NOMO-1 (cell line): ENCODE measurements around the gene NCOA7.
"Not testable (repeated sequence)": the region's sequence is repeated elsewhere in the genome, so short reads cannot be mapped to it uniquely, and the experiment has no call there.

Source experiments
- DNase-seq, 2 experiments: peaks; one replicate each; lab custom pipeline; 2025; ENCODE audit not compliant: unreplicated experiment in 2 of 2; lab: John Stamatoyannopoulos, UW

NCOA7 gene

DNA sequence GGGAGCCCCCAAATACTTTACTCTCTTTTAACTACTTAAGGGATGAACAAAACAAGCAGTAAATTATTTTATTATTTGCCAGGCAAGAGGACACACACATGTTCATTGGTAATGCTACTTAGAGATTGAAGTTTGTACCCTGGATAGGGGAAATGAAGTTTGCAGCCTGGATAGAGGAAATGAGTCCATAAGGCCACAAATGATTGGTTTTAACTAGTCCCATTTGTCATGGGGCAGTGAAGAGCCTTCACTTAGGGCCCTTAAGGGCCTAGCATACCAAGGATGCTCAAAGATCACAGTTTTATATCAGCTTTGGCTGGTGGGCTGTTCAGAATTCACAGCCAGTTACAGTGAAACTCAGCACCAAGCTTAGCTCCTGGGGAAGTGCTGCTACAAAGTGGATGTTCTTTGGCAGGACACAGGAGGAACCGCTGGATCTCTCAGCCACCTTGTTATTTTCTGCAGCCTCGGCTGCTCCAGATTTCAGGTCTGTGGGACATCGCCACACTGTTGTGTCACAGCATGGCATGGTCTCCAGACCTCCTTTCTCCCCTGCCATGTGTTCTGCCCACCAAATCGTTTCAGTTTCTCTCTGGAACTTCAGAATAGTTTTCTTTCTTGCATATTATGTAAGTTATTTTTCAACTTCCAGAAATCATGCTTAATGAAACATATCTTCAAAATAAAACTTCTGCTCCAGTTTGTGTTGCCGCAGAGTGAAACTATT, 41.8 kb downstream of the NCOA7 start:
- peak in 1 of 2 experiments; percentile 18 for DNase-seq

- no peak for DNase-seq
Measured at GRCh38 chr6:125834348-125834747, 43.6 kb downstream of the NCOA7 start.

DNA sequence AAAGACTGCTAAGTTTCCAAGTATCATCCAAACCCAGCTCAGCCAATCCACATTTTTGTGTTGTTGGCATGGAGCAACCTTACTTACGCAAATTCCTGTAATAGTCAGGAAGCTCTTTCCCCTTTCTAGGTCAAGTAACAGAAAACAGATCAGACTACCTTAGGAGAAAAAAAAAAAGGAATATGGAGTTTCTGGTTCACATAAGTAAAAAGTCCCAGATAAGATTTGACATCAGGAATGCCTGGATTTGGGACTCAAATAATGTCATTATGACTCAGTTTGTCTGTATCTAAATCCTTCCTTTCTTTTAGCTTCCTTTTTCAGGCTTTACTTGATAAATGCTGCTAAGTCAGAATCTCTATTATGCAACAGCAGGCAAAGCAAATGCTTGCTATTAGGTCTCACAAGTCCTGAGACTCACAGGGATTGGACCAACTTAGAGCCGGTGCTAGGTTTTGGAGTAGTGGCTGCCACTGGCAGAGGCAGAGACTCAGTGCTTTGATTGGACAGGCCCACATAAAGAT, 44.5 kb downstream of the NCOA7 start:
- DNase-seq = peak in 1 of 2 experiments; percentile 58

DNA sequence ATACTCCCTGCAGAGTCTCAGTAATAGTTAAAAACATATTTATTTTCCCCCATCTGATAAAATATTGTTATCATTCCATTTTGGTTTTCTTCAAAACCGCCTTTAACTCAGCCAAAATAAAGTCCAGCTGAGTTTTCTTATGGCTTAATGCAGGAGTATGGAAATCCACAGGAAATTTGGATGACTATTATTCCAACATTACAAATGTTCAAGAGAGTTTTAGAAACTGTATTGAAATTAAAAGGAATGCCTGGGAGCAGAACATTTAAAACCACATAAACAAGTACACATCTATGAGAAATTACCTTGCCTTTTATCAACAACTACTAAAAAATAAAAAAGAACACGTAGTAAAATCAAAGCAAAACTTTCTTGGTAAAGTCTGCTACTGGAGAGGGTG, 45.7 kb downstream of the NCOA7 start:
- no peak for DNase-seq

GRCh38 chr6:125839471-125839870, 48.7 kb downstream of the NCOA7 start:
- no peak for DNase-seq

DNA sequence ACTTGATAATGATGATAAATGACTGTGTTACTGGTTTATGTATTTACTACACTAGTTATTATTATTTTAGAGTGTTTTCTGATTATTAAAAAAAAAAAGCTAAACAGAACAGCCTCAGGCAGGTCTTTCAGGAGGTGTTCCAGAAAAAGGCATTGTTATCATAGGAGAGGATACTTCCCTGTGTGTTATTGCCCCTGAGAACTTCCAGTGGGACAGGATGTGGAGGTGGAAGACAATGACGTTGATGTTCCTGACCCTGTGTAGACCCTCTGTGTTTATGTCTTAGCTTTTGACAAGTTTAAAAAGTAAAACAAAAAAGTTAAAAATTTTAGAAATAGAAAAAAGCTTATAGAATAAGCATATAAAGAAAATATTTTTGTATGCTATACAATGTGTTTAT, 49.1 kb downstream of the NCOA7 start:
- DNase-seq = no peak

GRCh38 chr6:125841356-125842090, 50.8 kb downstream of the NCOA7 start:
- no peak for DNase-seq

GRCh38 chr6:125842091-125842626, 51.4 kb downstream of the NCOA7 start:
- no peak for DNase-seq

DNA sequence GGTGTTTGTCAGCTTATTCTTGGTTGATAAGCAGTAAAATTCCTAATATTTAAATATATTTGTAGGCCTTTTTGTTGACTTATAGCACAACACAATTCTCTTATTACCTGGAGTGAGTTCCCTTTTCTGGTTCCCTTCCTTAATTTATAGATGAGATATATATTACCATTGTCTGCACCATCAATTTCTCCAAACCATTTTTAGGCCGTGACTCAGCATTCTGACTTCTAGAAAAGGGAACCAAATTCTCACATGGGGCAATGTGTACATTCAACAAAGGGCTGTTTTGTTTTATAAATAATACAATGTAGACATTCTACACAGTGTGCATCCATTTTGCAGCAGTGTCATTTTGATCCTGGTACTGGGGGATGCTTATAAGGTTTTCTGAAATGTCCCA, 52.8 kb downstream of the NCOA7 start:
- peak; percentile 65 to 91 for DNase-seq

DNA sequence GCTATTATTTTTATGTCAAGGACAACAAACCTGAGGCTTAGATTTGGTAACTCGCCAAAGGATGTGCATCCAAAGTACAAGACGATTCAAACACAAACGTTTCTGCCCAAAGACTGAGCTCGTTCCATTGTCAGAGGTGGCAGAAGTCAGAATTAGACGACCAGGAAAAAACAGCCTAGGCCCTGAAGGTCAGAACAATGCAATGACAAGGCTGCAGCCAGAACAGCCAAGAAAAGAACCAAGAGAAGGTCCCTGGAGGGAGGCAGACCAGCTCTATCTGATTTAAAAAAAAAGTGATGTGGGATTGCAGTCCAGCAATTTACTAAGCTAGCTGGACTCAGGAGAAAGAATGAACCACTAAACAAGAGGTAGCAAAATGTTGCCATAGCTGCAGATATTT, 54.2 kb downstream of the NCOA7 start:
- DNase-seq = no peak

GRCh38 chr6:125846292-125847024, 55.7 kb downstream of the NCOA7 start:
- DNase-seq = no peak

GRCh38 chr6:125848286-125848685, 57.5 kb downstream of the NCOA7 start:
- DNase-seq = not testable (repeated sequence)

GRCh38 chr6:125850361-125850760, 59.6 kb downstream of the NCOA7 start:
- DNase-seq = no peak

DNA sequence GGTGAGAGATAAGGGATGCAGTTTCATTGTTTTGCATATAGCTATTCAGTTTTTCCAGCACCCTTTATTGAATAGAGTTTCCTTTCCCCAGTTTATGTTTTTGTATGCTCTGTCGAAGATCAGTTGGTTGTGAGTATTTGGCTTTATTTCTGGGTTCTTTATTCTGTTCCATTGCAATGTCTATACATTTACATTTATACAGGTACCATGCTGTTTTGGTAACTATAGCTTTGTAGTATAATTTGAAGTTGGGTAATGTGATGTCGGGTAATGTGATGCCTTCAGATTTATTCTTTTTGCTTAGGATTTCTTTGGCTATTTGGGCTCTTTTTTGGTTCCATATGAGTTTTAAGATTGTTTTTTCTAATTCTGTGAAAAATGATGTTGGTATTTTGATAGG, 61.8 kb downstream of the NCOA7 start:
- no peak for DNase-seq

DNA sequence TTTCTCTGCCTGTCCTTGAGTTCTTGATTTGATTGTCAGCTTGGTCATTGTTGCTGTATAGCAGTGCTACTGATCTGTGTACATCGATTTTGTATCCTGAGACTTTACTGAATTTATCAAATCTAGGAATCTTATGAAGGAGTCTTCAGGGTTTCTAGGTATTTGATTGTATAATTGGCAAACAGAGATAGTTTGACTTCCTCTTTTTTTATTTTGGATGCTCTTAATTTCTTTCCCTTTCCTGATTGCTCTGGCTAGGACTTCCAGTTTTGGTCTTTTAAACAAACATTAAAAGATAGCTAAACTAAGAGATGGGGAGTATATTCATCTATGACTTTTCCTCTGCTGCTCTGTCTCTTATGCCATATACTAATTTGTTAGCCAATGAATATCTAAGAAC, 62.4 kb downstream of the NCOA7 start:
- DNase-seq = no peak

DNA sequence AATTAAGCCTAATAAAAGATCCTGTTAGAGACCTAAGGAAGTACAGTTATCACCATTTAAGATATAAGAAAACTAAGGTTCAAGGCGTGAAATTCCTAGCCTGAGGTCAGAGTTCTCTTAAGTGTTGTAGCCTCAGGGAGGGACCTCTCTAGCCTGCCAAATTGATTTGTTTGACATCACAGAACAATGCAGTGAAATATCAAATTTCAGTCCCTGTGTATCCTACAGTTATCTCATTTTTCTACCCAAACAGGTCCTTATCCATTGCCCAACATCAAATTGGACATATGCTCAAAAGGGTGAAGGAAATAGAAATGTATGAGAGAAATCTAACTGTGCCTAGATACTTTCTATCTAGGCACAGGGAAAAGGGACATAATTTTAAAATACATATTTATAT, 63.0 kb downstream of the NCOA7 start:
- DNase-seq = no peak

DNA sequence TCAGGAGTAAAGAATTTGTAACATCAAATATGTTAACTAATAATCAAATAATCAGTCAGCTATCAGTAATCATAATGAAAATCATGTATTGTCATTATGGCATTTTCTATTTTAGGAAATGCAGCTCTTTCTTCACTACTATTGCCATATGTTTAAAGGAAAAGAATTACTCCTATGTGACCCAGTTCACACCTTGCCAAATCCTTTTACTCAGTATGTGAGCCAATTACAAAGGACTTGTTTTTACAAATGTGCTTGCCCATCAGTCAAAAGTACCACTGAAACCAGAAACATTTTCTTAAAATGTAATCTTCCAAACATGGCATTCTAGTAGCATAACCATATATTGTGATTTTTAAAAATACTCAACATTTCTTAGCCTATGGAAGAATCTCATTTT, 63.6 kb downstream of the NCOA7 start:
- no peak for DNase-seq

DNA sequence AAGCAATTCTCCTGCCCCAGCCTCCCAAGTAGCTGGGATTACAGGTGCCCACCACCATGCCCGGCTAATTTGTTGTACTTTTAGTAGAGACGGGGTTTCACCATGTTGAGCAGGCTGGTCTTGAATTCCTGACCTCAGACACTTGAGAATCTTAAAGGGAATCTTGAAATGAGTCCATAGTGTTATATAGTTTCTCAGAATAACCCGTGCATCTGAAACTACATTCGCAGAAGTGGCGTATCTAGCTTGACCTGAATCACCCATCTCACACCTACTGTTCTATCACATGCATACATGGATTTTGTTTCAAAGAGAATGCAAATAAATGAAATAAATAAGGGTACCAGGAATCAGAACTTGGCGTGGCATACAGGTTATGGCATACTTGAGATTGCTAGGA, 65.0 kb downstream of the NCOA7 start:
- DNase-seq = no peak

- no peak for DNase-seq
Measured at GRCh38 chr6:125857846-125858245, 67.1 kb downstream of the NCOA7 start.

DNA sequence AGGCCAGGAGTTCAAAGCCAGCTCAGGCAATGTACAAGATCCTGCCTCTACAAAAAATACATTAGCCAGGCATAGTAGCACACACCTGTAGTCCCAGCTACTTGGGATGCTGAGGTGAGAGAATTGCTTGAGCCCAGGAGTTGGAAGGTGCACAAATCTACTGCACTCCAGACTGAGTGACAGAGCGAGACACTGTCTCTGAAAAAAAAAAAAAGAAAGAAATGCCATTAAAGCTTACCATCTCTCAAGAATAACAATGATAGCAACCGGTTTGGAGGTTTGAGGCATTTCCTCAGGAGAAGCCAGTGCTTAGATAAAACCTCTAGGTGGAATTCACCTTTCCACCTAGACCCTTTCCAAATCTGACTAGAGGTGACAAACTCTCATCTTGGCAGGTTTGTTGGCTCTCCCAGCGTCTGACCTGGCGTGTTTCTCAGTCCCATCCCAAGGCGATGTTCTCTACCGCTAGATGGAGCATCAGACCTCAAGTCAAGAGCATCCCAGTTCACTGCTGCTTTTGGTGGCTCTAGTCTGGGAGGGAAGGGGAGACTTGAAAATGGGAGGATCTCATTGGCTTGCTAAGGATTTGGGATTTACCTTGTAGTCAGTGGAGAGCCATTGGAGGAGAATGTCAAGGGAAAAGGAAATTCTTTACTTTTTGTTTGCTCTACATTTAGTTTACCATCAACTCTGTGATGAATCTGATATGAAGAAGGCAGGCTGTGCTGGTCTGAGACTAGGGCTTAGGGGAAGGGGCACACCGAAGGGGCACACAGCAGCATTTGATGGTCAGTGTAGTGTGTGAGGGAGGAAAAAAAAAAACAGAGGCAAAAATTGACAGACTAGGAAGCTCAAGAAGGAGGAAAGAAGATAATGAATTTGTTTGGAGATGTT, 67.9 kb downstream of the NCOA7 start:
- peak in 1 of 2 experiments; percentile 27 for DNase-seq
